Uterus (tissue), 4 donors: Measurements from ENCODE around the gene ZNF813. TPM values are rescaled to one million over a fixed set of nuclear protein-coding genes. Genes with fewer than 3 reads are reported as not detected.
"Not testable (repeated sequence)": the region's sequence is repeated elsewhere in the genome, so short reads cannot be mapped to it uniquely, and the experiment has no call there.

Experiments used
- DNase-seq, 2 donors: peaks; one replicate each; pipeline ENCODE4 v3.0.0-alpha.2; 2019 to 2020
- H3K27ac ChIP-seq, 2 donors: fragments of 200-600 bp; sonication (generic); 1 replicate in 1 of 2; 2 replicates in 1 of 2; pipeline ENCODE4 v1.5.1; 2016 to 2018
- H3K27me3 ChIP-seq, 2 donors: fragments of 200-600 bp; sonication (generic); one replicate each; pipeline ENCODE4 v1.5.1; 2018 to 2019; ENCODE audit warnings: control low read depth in 1 of 2
- H3K36me3 ChIP-seq, 2 donors: fragments of 200-600 bp; sonication (generic); one replicate each; pipeline ENCODE4 v1.5.1; 2019; ENCODE audit warnings: control low read depth in 1 of 2
- H3K4me1 ChIP-seq, 2 donors: fragments of 200-600 bp; sonication (generic); one replicate each; pipeline ENCODE4 v1.5.1; 2018 to 2019; ENCODE audit warnings: control low read depth in 1 of 2
- H3K4me3 ChIP-seq, 2 donors: fragments of 200-600 bp; sonication (generic); 1 replicate in 1 of 2; 2 replicates in 1 of 2; pipeline ENCODE4 v1.5.1; 2018 to 2019; ENCODE audit warnings: mild to moderate bottlenecking in 1 of 2
- H3K9me3 ChIP-seq, 2 donors: fragments of 200-600 bp; sonication (generic); one replicate each; pipeline ENCODE4 v1.5.1; 2019; ENCODE audit warnings: control low read depth in 1 of 2
- CTCF ChIP-seq, 4 experiments: fragments of 200-600 bp in 2 of 4; fragments of 450-650 bp in 2 of 4; sonication (generic) in 2 of 4; IDR thresholded peaks; one replicate each; pipeline ENCODE4 v1.5.1; 2016 to 2019; ENCODE audit warnings: antibody characterized with exemption in 4 of 4, mild to moderate bottlenecking in 2 of 4, moderate library complexity in 1 of 4
- POLR2A ChIP-seq, 2 donors: fragments of 450-650 bp; IDR thresholded peaks; one replicate each; pipeline ENCODE4 v1.6.1; 2016; ENCODE audit warnings: antibody characterized with exemption in 2 of 2, mild to moderate bottlenecking in 1 of 2, moderate library complexity in 1 of 2
- intact Hi-C: fragments of 100-400 bp; cut with DNase I; formaldehyde crosslinking; loops from one replicate; pipeline ENCODE4 v1.15.1; 2023; ENCODE audit warnings: low total_unique reads
- total RNA-seq, 4 donors: library from RNA; depleted of rRNA in 3 of 4; stranded (reverse); fragments of >200 nt in 3 of 4; gene quantifications; one replicate each; pipeline versions ENCODE4 v1.1.0 to v1.2.4, GENCODE V29; 2014 to 2023
- donor health status: DM: yes; HTN: yes; CAD: no.

Gene ZNF813
- total RNA-seq, 4 donors from 2014 or later = 1.8 to 10.8 (median 6.7) TPM

GRCh38 chr19:53461866-53462265, 5.7 kb upstream of the ZNF813 start:
- Histone ChIP-seq H3K27me3 (no peaks in the 10 kb centered on the region), H3K4me3 (no peak overlapping the region), H3K27ac (no peak overlapping the region), H3K36me3 (no peaks in the 10 kb centered on the region), H3K9me3 (no peaks in the 10 kb centered on the region), H3K4me1 (peaks cover 0 to 4% of the 10 kb centered on the region in 2 donors)
- intact Hi-C loops = no loop called here
- no peak for DNase-seq
- no peak for TF ChIP-seq CTCF (IDR thresholded peaks at IDR 0.05)
- TF ChIP-seq POLR2A (IDR thresholded peaks at IDR 0.05) = no peak

- intact Hi-C loops = no loop called here
- no peak overlapping the region for H3K27ac ChIP-seq
- no peaks in the 10 kb centered on the region for H3K9me3 ChIP-seq
- DNase-seq = no peak
- peaks cover 0 to 6% of the 10 kb centered on the region in 2 donors for H3K4me1 ChIP-seq
- H3K4me3 ChIP-seq = no peak overlapping the region
- H3K36me3 ChIP-seq = no peaks in the 10 kb centered on the region
- no peaks in the 10 kb centered on the region for H3K27me3 ChIP-seq
- TF ChIP-seq POLR2A (IDR thresholded peaks at IDR 0.05) = no peak
- TF ChIP-seq CTCF (IDR thresholded peaks at IDR 0.05) = no peak
These were observed 4.7 kb upstream of the ZNF813 start for GRCh38 chr19:53462861-53463260.

- DNase-seq = peak; percentile 67 to 71
- no peak overlapping the region for H3K4me3 ChIP-seq
- no peak for TF ChIP-seq CTCF (IDR thresholded peaks at IDR 0.05)
- TF ChIP-seq POLR2A (IDR thresholded peaks at IDR 0.05) = no peak
- H3K27ac ChIP-seq = no peak overlapping the region
- H3K9me3 ChIP-seq = no peaks in the 10 kb centered on the region
- peaks cover 0 to 6% of the 10 kb centered on the region in 2 donors for H3K4me1 ChIP-seq
- H3K27me3 ChIP-seq = no peaks in the 10 kb centered on the region
- no peaks in the 10 kb centered on the region for H3K36me3 ChIP-seq
- intact Hi-C loops = no loop called here
These were observed 4.3 kb upstream of the ZNF813 start for GRCh38 chr19:53463263-53463662.

- intact Hi-C loops = no loop called here
- Histone ChIP-seq H3K4me3 (peak overlapping the region; percentile 56 to 61), H3K27ac (peak overlapping the region; percentile 15 to 45), H3K27me3 (no peaks in the 10 kb centered on the region), H3K9me3 (no peaks in the 10 kb centered on the region), H3K36me3 (no peaks in the 10 kb centered on the region), H3K4me1 (peaks cover 0 to 6% of the 10 kb centered on the region in 2 donors)
- TF ChIP-seq POLR2A (IDR thresholded peaks at IDR 0.05) = no peak
- no peak for TF ChIP-seq CTCF (IDR thresholded peaks at IDR 0.05)
- DNase-seq = peak in 1 of 2 donors; percentile 27
These were observed 628 bp upstream of the ZNF813 start for GRCh38 chr19:53466726-53467484.

GRCh38 chr19:53468628-53469027, 1.1 kb downstream of the ZNF813 start:
- intact Hi-C loops, H3K27me3 ChIP-seq: not testable (repeated sequence)

More at GRCh38 chr19:53468628-53469027, 1.1 kb downstream of the ZNF813 start:
- H3K4me3 ChIP-seq = peak overlapping the region; percentile 56 to 61
- DNase-seq, H3K9me3 ChIP-seq, H3K4me1 ChIP-seq, H3K36me3 ChIP-seq, H3K27ac ChIP-seq: not testable (repeated sequence)
